ENCODE data around the gene UNC5C. TPM values are rescaled to one million over a fixed set of nuclear protein-coding genes. Genes with fewer than 3 reads are reported as not detected.

UNC5C gene
- total RNA-seq, 4 donors from 2014 or later: 4.6 to 8.1 (median 6.0) TPM

GRCh38 chr4:95432466-95432865, 116.3 kb downstream of the UNC5C start:
- no peak for TF ChIP-seq CTCF (IDR thresholded peaks at IDR 0.05)
- no peak for DNase-seq (ENCODE audit: low spot score)
- no peak for ATAC-seq (ENCODE audit: low FRiP score)

- no peak for ATAC-seq (ENCODE audit: low FRiP score)
- TF ChIP-seq CTCF (IDR thresholded peaks at IDR 0.05): no peak
- DNase-seq (ENCODE audit: low spot score): no peak
Observed at GRCh38 chr4:95431678-95432077, 117.1 kb downstream of the UNC5C start.

- TF ChIP-seq CTCF (IDR thresholded peaks at IDR 0.05): no peak
- no peak for DNase-seq (ENCODE audit: low spot score)
- ATAC-seq (ENCODE audit: low FRiP score): no peak
Observed at GRCh38 chr4:95429416-95429815, 119.4 kb downstream of the UNC5C start.

- no peak for TF ChIP-seq CTCF (IDR thresholded peaks at IDR 0.05)
- ATAC-seq (ENCODE audit: low FRiP score) (no peak), DNase-seq (ENCODE audit: low spot score) (no peak)
Observed at GRCh38 chr4:95428291-95429070, 120.3 kb downstream of the UNC5C start.

- TF ChIP-seq CTCF (IDR thresholded peaks at IDR 0.05): no peak
- DNase-seq (ENCODE audit: low spot score) (no peak), ATAC-seq (ENCODE audit: low FRiP score) (no peak)
Observed at GRCh38 chr4:95426455-95426854, 122.3 kb downstream of the UNC5C start.

- DNase-seq (ENCODE audit: low spot score): no peak
- no peak for TF ChIP-seq CTCF (IDR thresholded peaks at IDR 0.05)
- no peak for ATAC-seq (ENCODE audit: low FRiP score)
Observed at GRCh38 chr4:95422436-95422835, 126.3 kb downstream of the UNC5C start.

- ATAC-seq (ENCODE audit: low FRiP score) (no peak), DNase-seq (ENCODE audit: low spot score) (no peak)
- no peak for TF ChIP-seq CTCF (IDR thresholded peaks at IDR 0.05)
Observed at GRCh38 chr4:95421869-95422268, 126.9 kb downstream of the UNC5C start.

Measured in omental fat pad (tissue), 4 donors.